HS-5 (cell line): ENCODE results near the gene RUVBL1.

Experiments
- DNase-seq: peaks from one replicate; pipeline ENCODE4 v3.0.0-alpha.2; 2012; ENCODE audit warnings: low read depth

Gene RUVBL1

DNA sequence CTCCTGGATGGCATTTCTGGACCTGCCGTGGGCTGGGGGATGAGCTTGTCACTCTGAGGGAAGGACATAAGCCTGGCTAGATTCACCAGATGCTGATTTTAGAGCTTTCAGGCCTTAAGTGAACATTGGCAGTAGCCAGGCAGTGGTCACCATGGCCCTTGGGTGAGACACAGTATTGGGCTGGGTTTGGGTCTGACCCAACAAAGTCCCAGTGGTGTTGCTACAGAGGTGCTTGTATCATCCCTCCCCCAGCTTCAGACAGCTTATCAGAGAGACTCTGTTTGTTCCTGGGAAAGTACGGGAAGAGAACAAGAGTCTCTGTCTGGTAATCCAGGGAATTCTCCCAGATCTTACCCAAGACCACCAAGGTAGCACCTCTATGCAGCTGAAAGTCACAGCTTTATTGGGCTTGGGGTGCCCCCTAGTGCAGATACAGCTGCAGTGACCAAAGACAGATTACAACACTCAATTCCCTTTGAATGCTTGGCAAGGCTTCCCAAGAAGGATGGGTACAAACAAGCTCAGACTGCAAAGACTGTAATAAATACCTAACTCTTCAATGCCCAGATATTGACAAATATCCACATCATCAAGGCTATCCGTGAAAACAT, 9.8 kb upstream of the RUVBL1 start:
- DNase-seq, result no peak

GRCh38 chr3:128131897-128132646, 8.5 kb upstream of the RUVBL1 start:
- no peak for DNase-seq

DNA sequence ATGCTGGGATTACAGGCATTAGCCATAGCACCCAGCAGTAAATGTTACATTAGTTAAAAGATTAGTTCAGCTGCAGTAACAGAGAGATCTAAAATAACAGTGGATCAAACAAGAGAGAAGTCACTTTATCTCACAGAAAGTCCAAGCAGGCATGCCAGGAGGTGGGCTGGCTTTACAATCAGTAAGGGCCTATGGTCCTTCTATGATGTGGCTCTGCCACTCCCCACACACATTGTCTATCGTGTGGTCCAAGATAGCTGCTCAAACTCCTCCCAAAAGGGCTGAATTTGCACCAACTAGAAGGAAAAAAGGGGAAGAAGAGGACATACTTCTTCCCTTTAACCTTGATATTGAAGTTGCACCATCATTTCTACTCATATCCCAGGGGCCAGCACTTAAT, 4.6 kb upstream of the RUVBL1 start:
- no peak for DNase-seq

DNA sequence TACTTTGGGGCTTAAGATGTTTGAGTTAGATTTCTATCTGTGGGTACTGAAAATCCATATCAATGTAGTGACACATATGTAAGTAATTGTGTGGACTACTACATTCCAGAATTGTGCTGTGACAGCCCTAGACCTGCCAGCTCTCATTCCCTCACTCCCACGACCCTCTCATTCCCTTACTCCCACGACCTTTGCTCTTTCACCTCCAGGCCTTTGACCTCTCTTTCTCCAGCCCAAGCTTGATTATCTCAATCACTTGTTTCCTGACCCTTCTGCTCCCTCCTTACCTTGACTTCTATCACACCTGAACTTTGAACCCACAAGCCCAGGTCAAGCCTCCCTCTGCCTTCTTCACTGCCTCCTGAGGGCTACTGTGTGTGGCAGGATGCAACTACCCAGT, 3.6 kb upstream of the RUVBL1 start:
- no peak for DNase-seq

DNA sequence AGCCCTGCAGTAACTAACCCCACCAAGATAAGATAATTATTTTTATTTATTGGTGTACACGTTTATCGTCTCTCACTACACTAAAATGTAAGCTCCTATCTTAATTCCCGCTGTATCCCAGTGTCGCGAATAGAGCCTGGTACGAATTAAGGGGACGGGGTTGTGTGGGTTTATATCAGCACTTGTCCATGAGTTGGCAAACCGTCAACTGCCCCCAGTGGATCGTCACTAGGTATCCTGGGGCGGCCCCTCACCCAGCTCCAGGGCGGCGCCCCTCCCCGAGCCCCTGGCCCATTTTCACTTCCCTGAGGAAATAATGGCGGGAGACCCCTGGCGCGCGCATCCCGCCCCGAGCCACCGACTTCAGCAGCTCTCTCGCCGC, 465 bp downstream of the RUVBL1 start:
- DNase-seq, result no peak

- DNase-seq, result no peak
Measured at GRCh38 chr3:128122013-128122412, 1.6 kb downstream of the RUVBL1 start.

- DNase-seq, result no peak
Measured at GRCh38 chr3:128113817-128114794, 9.5 kb downstream of the RUVBL1 start.

DNA sequence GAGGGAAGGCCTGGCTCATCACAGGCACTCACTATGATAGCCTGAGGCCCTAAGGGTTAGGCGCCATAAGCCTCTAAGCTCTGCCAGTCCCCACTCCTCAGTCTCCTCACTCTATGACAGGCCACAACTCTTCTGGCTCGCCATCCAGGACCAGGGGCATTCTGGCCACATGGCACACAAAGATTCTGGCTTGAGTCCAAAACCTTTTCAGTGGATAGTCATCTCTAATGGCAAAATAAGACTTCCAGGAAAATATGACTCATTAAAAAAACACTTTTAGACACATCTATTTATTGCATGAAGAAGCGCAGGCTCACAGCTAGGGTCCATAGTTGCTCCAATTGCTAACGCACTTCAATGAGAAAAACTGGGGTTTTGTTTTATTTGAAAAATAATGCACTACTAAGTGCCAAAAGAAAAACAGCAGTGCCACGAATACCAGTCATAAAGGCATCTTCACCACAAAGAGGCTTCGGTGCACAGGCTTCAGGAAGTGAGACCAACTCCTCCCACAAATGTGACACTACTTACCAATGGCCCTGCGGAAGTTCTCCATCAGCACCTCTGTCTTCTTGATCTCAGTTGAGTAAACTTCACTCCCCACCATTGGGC, 11.1 kb downstream of the RUVBL1 start:
- peak; percentile 77 for DNase-seq

- DNase-seq, result no peak
Measured at GRCh38 chr3:128111147-128111546, 12.5 kb downstream of the RUVBL1 start.

GRCh38 chr3:128107834-128108233, 15.8 kb downstream of the RUVBL1 start:
- DNase-seq, result no peak

DNA sequence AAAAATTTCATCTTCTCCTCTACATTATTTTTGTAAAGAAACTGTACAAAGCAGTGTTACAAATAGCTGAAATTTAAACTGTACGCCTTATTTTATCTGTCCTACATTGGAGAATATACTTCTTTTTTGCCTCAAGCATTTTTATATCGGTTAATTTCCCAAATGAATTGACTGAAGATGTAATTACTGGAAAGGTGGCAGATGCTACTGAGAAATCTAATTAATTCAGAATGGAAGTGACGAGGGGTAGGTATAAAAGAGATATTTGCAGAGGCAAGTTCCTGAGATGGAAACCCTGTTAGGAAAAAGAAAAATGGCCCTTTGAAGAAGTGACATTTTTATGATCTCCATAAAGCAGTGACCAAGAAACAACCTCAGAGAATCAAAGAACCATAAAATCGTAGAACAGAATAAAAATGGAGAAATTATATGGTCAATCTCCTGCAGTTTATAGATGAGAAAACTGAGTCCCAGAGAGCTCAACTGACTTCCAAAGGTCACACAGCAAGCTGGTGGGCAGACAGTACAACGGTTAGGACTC, 20.4 kb downstream of the RUVBL1 start:
- DNase-seq, result no peak

DNA sequence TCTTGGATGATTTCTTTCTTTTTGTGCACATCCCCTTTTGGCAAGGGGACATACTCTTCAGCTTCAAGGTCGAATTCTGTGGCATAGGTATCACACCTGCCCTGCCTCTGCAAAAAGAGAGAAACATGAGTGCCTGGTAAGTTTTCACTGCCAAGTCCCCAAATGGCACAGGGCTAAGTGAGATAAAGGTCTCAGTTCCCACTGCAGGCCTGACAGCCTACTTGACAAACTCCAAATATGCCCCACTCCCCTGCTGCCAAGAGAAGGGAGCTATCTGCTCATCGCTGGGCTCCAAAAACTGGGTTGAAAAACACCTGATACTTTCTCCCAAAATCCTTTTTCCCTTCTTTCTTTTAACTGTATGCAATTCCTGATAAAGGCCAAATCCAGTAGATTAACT, 23.0 kb downstream of the RUVBL1 start:
- no peak for DNase-seq

- no peak for DNase-seq
Measured at GRCh38 chr3:128100161-128100560, 23.5 kb downstream of the RUVBL1 start.

DNA sequence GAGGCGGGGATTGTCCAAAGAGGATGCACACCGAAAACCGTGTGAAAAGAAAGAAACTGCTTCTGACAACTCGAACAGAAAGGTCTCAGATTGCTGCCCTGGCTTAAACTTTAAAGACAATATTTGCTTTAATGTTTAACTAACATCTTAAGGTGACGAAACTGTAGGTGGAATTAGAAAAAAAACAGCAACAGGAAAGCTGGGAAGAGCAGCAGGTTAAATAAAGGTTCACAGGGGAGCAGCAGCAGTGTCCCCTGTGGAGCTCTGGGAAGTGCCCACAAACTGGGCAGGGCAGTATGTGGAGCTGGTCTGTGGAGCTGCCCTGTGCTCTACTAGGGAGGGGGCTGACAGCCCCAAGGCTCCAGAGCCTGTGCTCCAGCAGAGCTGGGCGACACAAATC, 25.4 kb downstream of the RUVBL1 start:
- no peak for DNase-seq

- DNase-seq, result no peak
Measured at GRCh38 chr3:128095222-128095703, 28.3 kb downstream of the RUVBL1 start.

- DNase-seq, result no peak
Measured at GRCh38 chr3:128094295-128095151, 29.1 kb downstream of the RUVBL1 start.

GRCh38 chr3:128091586-128091985, 32.0 kb downstream of the RUVBL1 start:
- DNase-seq, result no peak

DNA sequence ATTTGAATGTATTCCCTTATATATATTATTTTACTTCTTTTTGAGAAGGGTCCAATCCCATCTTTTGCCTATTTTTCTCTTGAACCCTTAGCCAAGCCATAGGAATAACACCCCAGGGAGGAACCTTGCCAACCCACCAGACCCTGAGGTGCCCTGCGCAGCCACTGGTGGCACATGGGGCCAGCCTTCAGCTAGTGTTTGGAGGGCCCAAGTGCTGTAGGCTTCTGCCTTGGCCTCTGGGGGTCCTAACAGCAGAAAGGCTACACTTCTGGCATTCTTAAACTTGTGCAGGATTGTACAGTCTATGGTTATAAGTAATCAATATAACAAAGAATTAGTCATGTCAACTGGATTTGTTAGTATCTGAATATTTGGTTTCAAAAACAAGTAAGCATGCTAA, 34.5 kb downstream of the RUVBL1 start:
- DNase-seq, result no peak

GRCh38 chr3:128084675-128085021, 39.0 kb downstream of the RUVBL1 start:
- DNase-seq, result no peak

DNA sequence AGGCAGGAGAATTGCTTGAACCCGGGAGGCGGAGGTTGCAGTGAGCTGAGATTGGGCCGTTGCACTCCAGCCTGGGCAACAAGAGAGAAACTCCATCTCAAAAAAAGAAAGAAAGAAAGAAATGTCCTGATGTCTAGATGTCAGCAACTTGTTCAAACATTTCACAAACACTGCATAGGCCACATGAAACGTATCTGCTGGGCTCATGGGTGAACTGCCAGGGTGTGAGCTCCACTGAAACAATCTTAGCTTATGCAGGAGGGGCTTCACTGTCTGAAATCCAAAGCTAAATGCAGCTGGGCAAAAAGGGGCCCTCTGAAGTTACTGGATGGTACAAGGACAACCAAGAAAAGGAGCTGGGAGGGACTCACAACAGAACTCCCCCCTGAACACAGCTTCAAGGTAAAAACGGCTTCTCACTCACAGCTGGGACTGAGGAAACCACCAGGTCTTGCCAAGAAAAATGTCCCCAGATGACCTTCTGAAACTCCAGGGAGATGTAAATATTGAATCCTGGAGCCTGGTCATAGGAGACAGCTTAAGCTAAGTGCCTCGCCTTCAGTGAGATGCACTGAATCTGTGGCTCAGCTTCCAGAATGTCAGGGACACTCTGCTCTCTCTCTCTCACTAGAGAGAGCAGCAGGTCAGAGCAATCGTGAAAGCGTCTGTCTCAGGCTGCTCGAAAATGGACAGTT, 39.5 kb downstream of the RUVBL1 start:
- DNase-seq, result no peak
